Esophagus muscularis mucosa (tissue), 4 donors: Measurements from ENCODE around the gene KCNK4. TPM values are rescaled to one million over a fixed set of nuclear protein-coding genes. Genes with fewer than 3 reads are reported as not detected.

Experiments used
- DNase-seq: peaks from one replicate; pipeline ENCODE4 v3.0.0-alpha.2; 2017; ENCODE audit errors: extremely low spot score
- H3K27ac ChIP-seq, 4 donors: fragments of 200-600 bp; sonication (generic); replicated peaks in 1 of 4; 1 replicate in 3 of 4; 2 replicates in 1 of 4; pipeline ENCODE4 v1.5.1; 2016 to 2019; ENCODE audit warnings: mild to moderate bottlenecking in 1 of 4
- H3K27me3 ChIP-seq, 4 donors: fragments of 200-600 bp; sonication (generic); one replicate each; pipeline versions ENCODE4 v1.5.1 to v1.6.0; 2016 to 2019
- H3K36me3 ChIP-seq, 4 donors: fragments of 200-600 bp; sonication (generic); one replicate each; pipeline ENCODE4 v1.5.1; 2016 to 2019
- H3K4me1 ChIP-seq, 4 donors: fragments of 200-600 bp; sonication (generic); one replicate each; pipeline ENCODE4 v1.5.1; 2016 to 2019
- H3K4me3 ChIP-seq, 4 donors: fragments of 200-600 bp; sonication (generic); 1 replicate in 2 of 4; 2 replicates in 2 of 4; pipeline ENCODE4 v1.5.1; 2016 to 2019; ENCODE audit warnings: mild to moderate bottlenecking in 4 of 4, moderate library complexity in 1 of 4
- H3K9me3 ChIP-seq, 4 donors: fragments of 200-600 bp; sonication (generic); 1 replicate in 3 of 4; 2 replicates in 1 of 4; pipeline ENCODE4 v1.5.1; 2016 to 2019
- EP300 ChIP-seq: sonication (generic); formaldehyde crosslinking; IDR thresholded peaks from one replicate; pipeline ENCODE4 v1.6.1; 2017; ENCODE audit warnings: antibody characterized with exemption
- POLR2A ChIP-seq: fragments of 450-650 bp; IDR thresholded peaks from one replicate; pipeline ENCODE4 v1.6.1; 2017; ENCODE audit warnings: antibody characterized with exemption, moderate library complexity, mild to moderate bottlenecking, low read depth
- POLR2AphosphoS5 ChIP-seq, 2 donors: sonication (generic); formaldehyde crosslinking; IDR thresholded peaks; one replicate each; pipeline ENCODE4 v1.6.1; 2017; ENCODE audit warnings: antibody characterized with exemption in 2 of 2
- WGBS: methylation state at CpG from one replicate; pipeline ENCODE4 v1.1.5; 2018; 5-methylcytosine and 5-hydroxymethylcytosine counted together
- intact Hi-C: fragments of 100-400 bp; cut with DNase I; formaldehyde crosslinking; loops from one replicate; pipeline ENCODE4 v1.15.1; 2023
- total RNA-seq, 4 donors: library from RNA; depleted of rRNA; stranded (reverse); fragments of >200 nt; gene quantifications; one replicate each; pipeline versions ENCODE4 v1.1.0 to v1.2.1, GENCODE V29; 2016
- TF ChIP-seq, protein P1 (sequence below), 3 experiments: fragments of 200-600 bp in 2 of 3; fragments of 450-650 bp in 1 of 3; sonication (generic) in 2 of 3; IDR thresholded peaks; one replicate each; pipeline ENCODE4 v1.5.1; 2017 to 2019; ENCODE audit warnings: antibody characterized with exemption in 3 of 3, mild to moderate bottlenecking in 2 of 3, moderate library complexity in 1 of 3

Gene KCNK4
- total RNA-seq, 4 donors from 2014 or later = not detected

DNA sequence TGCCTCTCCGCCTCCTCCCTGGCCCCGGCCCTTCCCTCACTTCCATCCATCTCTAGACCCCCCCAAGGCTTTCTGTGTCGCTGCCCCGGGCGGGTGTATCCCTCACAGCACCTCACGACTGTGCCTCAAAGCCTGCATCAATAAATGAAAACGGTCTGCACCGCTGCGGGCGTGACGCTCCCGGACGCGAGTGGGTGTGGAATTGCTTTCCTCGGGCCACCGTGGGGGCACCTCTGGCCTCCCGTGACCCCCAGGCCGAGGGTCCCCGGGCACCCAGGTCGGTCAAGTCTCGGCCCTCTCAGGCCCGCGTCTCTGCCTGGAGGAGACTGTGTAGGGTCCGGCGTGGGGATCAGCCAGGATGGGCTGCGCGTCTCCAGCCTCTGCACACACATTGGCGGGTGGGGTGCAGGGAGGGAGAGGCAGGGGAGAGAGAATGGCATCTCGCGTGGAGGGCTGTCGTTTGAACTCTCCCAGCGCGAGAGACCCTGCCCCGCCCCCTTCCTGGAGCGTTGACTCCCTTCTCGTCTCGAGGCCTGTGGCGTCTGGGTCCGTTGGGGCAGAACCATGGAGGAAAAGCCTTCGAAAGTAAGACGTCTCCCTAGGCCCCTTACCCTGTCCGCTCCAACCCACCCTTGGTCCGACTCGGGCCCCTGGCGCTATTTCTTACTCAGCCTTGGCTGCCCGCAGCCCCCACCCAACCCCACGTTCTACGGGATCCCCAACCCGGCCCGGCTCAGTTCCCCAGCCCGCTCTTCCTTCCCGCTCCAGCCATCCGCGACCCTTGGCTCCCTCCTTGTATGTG, 8.9 kb downstream of the KCNK4 start, which contains the start of gene CATSPERZ:
TSS of gene CATSPERZ (plus strand) at position 512 of the 802 bp plus-strand sequence. CDS start at position 565, 53 bp downstream.
- Histone ChIP-seq H3K36me3 (no peaks in the 10 kb centered on the region), H3K4me1 (peaks cover 28 to 50% (median 45%) of the 10 kb centered on the region in 4 donors), H3K9me3 (no peaks in the 10 kb centered on the region), H3K4me3 (peak within 1 kb of the TSS; percentile 52 to 61 (median 53)), H3K27me3 (peaks cover 7 to 84% (median 49%) of the 10 kb centered on the region in 4 donors), H3K27ac (peak within 1 kb of the TSS in 3 of 4 donors; percentile 23 to 57 (median 52))
- no peak for TF ChIP-seq EP300
- no peak for TF ChIP-seq POLR2AphosphoS5 (IDR thresholded peaks at IDR 0.05)
- TF ChIP-seq POLR2A = no peak
- TF ChIP-seq, protein P1, sequence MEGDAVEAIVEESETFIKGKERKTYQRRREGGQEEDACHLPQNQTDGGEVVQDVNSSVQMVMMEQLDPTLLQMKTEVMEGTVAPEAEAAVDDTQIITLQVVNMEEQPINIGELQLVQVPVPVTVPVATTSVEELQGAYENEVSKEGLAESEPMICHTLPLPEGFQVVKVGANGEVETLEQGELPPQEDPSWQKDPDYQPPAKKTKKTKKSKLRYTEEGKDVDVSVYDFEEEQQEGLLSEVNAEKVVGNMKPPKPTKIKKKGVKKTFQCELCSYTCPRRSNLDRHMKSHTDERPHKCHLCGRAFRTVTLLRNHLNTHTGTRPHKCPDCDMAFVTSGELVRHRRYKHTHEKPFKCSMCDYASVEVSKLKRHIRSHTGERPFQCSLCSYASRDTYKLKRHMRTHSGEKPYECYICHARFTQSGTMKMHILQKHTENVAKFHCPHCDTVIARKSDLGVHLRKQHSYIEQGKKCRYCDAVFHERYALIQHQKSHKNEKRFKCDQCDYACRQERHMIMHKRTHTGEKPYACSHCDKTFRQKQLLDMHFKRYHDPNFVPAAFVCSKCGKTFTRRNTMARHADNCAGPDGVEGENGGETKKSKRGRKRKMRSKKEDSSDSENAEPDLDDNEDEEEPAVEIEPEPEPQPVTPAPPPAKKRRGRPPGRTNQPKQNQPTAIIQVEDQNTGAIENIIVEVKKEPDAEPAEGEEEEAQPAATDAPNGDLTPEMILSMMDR (IDR thresholded peaks at IDR 0.05) = no peak
- WGBS = 22% methylated on average over 37 of the region's 54 CpGs
- intact Hi-C loops = loop anchor here (5.0 kb wide), 2 partner anchors 33 to 98 kb away; no protein-coding TSS in a partner anchor
- DNase-seq = no peak

DNA sequence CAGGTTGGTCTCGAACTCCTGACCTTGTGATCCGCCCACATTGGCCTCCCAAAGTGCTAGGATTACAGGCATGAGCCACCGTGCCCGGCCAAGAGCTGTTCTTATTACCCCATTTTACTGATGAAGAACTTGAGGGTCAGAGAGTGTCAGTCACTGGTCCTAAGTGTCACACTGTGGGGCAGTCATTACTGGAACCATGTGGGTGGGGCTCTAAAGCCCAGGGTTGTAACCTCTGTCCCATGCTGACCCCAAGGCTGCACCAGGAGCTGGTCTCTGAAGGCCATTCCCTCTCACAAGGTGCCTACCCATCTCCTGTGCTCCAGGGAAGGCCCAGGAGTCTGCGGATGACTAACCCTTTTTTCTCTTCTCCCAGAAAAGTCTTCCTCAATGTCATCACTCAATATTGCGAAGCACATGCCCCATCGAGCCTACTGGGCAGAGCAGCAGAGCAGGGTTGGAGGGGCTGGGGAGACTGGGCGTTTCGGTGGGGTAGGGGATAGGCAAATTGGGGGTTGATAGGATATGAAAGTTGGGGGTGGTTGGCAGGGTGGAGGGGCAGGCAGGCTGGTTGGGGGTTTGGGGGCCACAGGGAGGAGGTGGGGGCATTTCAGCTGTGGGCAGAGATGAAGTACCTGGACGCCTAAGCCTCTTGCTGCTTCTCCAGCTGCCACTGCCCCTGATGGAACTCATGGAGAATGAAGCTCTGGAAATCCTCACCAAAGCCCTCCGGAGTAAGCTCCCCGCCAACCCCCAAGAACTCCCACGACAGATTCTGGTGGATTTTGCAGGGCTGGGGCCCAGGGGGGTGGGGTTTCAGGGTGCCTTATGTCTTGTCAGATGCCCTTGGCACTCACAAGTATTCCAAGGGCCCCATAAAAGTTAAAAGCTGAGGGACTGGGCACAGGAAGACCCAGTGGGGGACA, 12.3 kb downstream of the KCNK4 start:
- Histone ChIP-seq H3K36me3 (no peaks in the 10 kb centered on the region), H3K27me3 (peaks cover 3 to 50% (median 22%) of the 10 kb centered on the region in 4 donors), H3K4me1 (peaks cover 37 to 70% (median 65%) of the 10 kb centered on the region in 4 donors), H3K4me3 (peak overlapping the region in 3 of 4 donors; percentile 69 to 79 (median 77)), H3K9me3 (no peaks in the 10 kb centered on the region), H3K27ac (peak overlapping the region; percentile 86 to 98 (median 92))
- TF ChIP-seq POLR2A = no peak
- no peak for TF ChIP-seq EP300
- TF ChIP-seq, protein P1 (IDR thresholded peaks at IDR 0.05) = no peak
- TF ChIP-seq POLR2AphosphoS5 (IDR thresholded peaks at IDR 0.05) = no peak
- intact Hi-C loops = loop anchor here (5.0 kb wide), 1 partner anchor 36 kb away; no protein-coding TSS in a partner anchor
- DNase-seq = no peak
- WGBS = 81% methylated on average over 9 of the region's 13 CpGs

DNA sequence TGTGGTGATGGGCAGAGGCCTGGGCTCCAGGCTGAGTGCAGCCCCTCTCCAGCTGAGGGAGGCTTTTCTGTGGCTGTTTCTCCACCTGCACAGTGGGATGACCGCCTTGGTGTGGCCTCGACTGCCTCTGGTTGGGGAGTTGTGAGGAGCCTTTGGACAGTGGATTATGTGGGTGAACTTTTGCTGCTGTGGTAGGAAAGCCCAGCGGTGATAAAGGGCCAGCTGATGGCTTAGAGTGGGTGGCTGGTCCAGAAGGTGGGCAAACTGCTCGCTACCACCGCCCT, 12.9 kb downstream of the KCNK4 start:
- H3K4me3 ChIP-seq = peak overlapping the region; percentile 69 to 84 (median 78)
- TF ChIP-seq, protein P1 (IDR thresholded peaks at IDR 0.05) = no peak
- TF ChIP-seq POLR2A (no peak), POLR2AphosphoS5 (IDR thresholded peaks at IDR 0.05) (no peak), EP300 (no peak)
- H3K36me3 ChIP-seq = peaks cover 0 to 2% (median 0%) of the 10 kb centered on the region in 4 donors
- no peaks in the 10 kb centered on the region for H3K9me3 ChIP-seq
- peaks cover 36 to 66% (median 63%) of the 10 kb centered on the region in 4 donors for H3K4me1 ChIP-seq
- intact Hi-C loops = loop anchor here (5.0 kb wide), 1 partner anchor 37 kb away; no protein-coding TSS in a partner anchor
- no peak for DNase-seq
- peak overlapping the region; percentile 86 to 98 (median 92) for H3K27ac ChIP-seq
- peaks cover 0 to 44% (median 19%) of the 10 kb centered on the region in 4 donors for H3K27me3 ChIP-seq
- 53% methylated on average over 3 of the region's 5 CpGs for WGBS

DNA sequence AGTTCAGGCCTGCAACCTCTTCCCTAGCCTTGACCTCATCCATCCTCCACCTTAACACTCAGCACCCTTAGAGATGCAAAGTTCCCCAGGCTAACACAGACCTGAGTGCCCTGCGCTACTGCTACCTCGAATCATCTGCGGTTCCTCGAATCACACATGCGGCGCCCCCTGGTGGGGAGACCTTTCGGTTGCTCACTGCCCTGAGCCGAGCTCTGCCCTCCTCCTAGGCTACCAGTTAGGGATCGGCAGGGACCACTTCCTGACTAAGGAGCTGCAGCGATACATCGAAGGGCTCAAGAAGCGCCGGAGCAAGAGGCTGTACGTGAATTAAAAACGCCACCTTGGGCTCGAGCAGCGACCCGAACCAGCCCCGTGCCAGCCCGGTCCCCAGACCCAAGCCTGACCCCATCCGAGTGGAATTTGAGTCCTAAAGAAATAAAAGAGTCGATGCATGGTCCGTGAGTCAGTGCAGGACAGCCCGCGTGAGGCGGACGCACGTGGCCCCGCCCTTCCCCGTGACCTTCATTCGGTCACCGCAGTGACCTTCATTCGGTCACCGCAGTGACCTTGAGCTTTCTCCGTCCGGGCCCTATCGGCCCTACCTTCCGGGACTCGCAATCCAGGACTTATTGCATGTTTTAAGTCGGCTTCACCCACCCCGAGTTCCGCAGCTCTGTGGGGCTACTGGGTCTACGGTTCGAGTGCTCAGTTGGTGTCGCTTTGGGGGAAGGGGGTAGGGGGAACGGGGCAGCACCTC, 13.4 kb downstream of the KCNK4 start:
- H3K27ac ChIP-seq = peak overlapping the region; percentile 86 to 98 (median 92)
- intact Hi-C loops = loop anchor here (5.0 kb wide), 1 partner anchor 37 kb away; no protein-coding TSS in a partner anchor
- 0% methylated on average over 30 of the region's 46 CpGs for WGBS

More for the DNA sequence above, 13.4 kb downstream of the KCNK4 start:
- Histone ChIP-seq H3K27me3 (peaks cover 0 to 39% (median 16%) of the 10 kb centered on the region in 4 donors), H3K9me3 (no peaks in the 10 kb centered on the region), H3K36me3 (peaks cover 0 to 5% (median 0%) of the 10 kb centered on the region in 4 donors), H3K4me1 (peaks cover 31 to 61% (median 58%) of the 10 kb centered on the region in 4 donors), H3K4me3 (peak overlapping the region; percentile 69 to 84 (median 78))
- peak; percentile 98 for DNase-seq
- TF ChIP-seq POLR2AphosphoS5 (IDR thresholded peaks at IDR 0.05) = peak; percentile 39 to 42
- TF ChIP-seq, protein P1 (IDR thresholded peaks at IDR 0.05) = peak; percentile 82 to 88 (median 88)
- TF ChIP-seq EP300 = no peak
